ENCODE results near the gene CLEC10A.

DNA sequence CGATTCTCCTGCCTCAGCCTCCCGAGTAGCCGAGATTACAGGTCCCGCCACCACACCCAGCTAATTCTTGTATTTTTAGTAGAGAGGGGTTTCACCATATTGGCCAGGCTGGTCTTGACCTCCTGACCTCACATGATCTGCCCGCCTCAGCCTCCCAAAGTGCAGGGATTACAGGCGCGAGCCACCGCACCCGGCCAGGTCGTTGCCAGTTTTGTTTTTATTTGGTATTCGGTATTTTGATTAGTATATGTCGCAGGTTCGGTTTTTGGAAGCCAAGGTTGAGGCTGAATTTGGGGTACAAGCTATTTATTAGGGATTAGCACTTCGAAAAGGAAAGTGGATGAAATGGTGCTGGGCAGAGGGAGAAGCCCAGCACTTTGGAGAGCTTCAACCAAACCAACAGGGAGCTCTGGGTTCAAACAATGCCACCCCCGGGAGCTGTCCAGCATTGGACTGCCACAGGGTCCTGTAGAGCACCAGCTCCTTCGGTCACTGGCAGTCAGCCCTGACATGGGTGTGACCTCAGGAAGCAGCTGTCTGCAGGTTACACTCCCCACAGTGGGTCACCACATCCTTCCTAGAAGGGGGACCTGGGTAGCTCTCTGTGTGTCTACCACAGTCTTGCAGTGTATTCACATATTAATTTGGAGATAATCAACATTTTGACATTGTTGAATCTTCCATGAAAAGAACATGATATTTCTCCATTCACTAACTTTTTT lies 1.5 kb upstream of the CLEC10A start:
- TF ChIP-seq, protein P1, sequence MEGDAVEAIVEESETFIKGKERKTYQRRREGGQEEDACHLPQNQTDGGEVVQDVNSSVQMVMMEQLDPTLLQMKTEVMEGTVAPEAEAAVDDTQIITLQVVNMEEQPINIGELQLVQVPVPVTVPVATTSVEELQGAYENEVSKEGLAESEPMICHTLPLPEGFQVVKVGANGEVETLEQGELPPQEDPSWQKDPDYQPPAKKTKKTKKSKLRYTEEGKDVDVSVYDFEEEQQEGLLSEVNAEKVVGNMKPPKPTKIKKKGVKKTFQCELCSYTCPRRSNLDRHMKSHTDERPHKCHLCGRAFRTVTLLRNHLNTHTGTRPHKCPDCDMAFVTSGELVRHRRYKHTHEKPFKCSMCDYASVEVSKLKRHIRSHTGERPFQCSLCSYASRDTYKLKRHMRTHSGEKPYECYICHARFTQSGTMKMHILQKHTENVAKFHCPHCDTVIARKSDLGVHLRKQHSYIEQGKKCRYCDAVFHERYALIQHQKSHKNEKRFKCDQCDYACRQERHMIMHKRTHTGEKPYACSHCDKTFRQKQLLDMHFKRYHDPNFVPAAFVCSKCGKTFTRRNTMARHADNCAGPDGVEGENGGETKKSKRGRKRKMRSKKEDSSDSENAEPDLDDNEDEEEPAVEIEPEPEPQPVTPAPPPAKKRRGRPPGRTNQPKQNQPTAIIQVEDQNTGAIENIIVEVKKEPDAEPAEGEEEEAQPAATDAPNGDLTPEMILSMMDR (conservative IDR thresholded peaks at IDR 0.05 in 1 of 2, IDR thresholded peaks at IDR 0.05 in 1 of 2; ENCODE audit: extremely low read depth in 1 of 2, insufficient read depth in 1 of 2, low read depth in 1 of 2, low read length in 2 of 2), result no peak
- TF ChIP-seq EZH2 (IDR thresholded peaks at IDR 0.05; ENCODE audit: borderline replicate concordance, low read length), result no peak
